ENCODE data around the gene NCK2. TPM values are rescaled to one million over a fixed set of nuclear protein-coding genes. Genes with fewer than 3 reads are reported as not detected.

The NCK2 gene
- total RNA-seq, 4 donors from 2014 or later = 59.8 to 130 (median 96.2) TPM

DNA sequence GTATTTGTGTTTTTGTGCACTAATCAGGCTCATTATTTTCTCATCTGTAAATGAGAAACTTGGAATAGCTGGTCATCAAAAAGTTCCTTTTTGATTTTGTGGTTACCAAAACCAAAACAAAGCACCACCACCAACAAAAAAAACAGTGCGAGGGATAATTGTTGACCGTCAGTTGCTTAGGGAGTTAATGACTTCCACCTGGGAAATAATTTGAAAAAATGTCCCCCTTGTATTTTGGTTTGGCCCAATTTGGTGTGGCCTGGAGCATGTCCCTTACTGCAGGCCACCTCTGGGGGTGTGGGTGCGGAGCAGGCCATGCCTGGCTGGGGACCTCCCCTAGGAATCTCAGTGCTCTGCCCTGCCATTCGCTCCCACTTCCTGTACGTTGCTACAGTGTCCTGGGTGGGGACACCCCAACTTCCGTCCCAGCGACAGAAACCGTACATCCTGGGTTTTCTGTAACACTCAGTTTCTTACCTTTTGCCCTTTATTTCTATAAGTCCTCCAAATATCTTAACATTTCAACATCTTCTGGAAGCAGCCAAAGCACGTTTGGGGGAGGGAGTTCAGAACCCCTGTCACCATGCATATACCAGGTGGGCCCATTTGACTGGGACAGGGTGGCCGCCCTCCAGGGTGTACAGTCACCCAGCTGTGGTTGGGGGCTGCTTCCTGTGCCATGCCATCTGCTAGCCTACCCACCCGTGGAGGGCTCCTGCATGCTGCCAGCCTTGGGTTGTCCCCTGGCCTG lies 31.3 kb downstream of the NCK2 start:
- intact Hi-C loops (cut with DNase I) = no loop called here
- Histone ChIP-seq H3K9me3 (no peaks in the 10 kb centered on the region), H3K4me3 (no peak overlapping the region), H3K4me1 (peaks cover 59 to 94% (median 81%) of the 10 kb centered on the region in 4 donors), H3K27me3 (no peaks in the 10 kb centered on the region), H3K36me3 (peaks cover 0 to 3% (median 0%) of the 10 kb centered on the region in 4 donors), H3K27ac (replicated peaks in 1 of 4) (no peak overlapping the region)
- TF ChIP-seq, protein P1, sequence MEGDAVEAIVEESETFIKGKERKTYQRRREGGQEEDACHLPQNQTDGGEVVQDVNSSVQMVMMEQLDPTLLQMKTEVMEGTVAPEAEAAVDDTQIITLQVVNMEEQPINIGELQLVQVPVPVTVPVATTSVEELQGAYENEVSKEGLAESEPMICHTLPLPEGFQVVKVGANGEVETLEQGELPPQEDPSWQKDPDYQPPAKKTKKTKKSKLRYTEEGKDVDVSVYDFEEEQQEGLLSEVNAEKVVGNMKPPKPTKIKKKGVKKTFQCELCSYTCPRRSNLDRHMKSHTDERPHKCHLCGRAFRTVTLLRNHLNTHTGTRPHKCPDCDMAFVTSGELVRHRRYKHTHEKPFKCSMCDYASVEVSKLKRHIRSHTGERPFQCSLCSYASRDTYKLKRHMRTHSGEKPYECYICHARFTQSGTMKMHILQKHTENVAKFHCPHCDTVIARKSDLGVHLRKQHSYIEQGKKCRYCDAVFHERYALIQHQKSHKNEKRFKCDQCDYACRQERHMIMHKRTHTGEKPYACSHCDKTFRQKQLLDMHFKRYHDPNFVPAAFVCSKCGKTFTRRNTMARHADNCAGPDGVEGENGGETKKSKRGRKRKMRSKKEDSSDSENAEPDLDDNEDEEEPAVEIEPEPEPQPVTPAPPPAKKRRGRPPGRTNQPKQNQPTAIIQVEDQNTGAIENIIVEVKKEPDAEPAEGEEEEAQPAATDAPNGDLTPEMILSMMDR (IDR thresholded peaks at IDR 0.05) = no peak
- TF ChIP-seq POLR2AphosphoS5 (IDR thresholded peaks at IDR 0.05) (no peak), EP300 (IDR thresholded peaks at IDR 0.05) (no peak), POLR2A (IDR thresholded peaks at IDR 0.05; ENCODE audit: low read depth) (no peak)
- WGBS = 73% methylated on average over 10 of the region's 11 CpGs
- DNase-seq (ENCODE audit: extremely low spot score) = no peak

DNA sequence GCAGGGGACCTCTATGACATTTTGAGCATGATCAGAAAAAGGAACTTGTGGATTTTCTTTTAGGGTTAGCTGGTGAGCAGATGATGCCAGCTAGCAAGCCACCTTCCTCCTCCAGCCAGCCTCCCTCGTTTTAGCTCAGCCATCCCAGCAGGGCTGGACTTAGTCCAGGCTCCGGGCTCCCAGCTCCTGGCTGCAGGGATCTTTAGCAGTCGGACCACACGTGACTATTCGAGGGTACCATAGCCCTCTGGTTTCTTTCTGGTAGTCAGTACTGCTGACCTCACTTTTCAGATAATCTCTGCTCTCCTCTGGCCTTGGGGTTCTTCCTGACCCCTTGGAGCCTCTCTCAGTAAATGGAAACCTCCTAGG lies 31.8 kb downstream of the NCK2 start:
- DNase-seq (ENCODE audit: extremely low spot score) = no peak
- TF ChIP-seq POLR2AphosphoS5 (IDR thresholded peaks at IDR 0.05) = no peak
- TF ChIP-seq POLR2A (IDR thresholded peaks at IDR 0.05; ENCODE audit: low read depth) = no peak
- TF ChIP-seq EP300 (IDR thresholded peaks at IDR 0.05) = no peak
- TF ChIP-seq, protein P1 (IDR thresholded peaks at IDR 0.05) = no peak
- Histone ChIP-seq H3K4me3 (no peak overlapping the region), H3K36me3 (peaks cover 0 to 3% (median 0%) of the 10 kb centered on the region in 4 donors), H3K27ac (replicated peaks in 1 of 4) (no peak overlapping the region), H3K4me1 (peaks cover 58 to 95% (median 84%) of the 10 kb centered on the region in 4 donors), H3K9me3 (no peaks in the 10 kb centered on the region), H3K27me3 (no peaks in the 10 kb centered on the region)
- WGBS = 48% methylated on average over 5 of the region's 5 CpGs
- intact Hi-C loops (cut with DNase I) = no loop called here

DNA sequence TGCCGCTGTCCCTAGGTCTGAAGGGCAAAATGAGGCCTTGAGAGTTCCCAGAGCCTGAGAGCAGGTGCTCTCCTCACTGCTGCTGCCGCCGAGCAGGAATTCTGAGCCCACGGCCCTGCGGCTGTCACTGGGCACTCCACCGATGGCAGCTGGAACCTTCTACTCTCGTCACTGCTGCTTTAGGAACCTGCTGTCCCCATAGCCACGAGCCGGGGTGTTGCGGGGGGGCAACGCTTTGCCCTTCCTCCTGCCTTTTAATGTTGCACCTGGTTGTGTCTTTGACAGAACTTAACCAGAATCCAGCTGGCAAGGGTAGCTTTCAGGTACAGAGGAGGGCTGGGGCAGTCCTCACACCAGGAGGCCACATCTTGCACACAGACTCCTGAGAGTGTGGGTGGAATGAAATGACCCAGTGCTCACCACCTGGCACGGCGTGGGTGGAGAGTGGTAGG lies 32.3 kb downstream of the NCK2 start:
- Histone ChIP-seq H3K27ac (replicated peaks in 1 of 4) (no peak overlapping the region), H3K9me3 (no peaks in the 10 kb centered on the region), H3K4me3 (no peak overlapping the region), H3K4me1 (peaks cover 53 to 92% (median 81%) of the 10 kb centered on the region in 4 donors), H3K27me3 (no peaks in the 10 kb centered on the region), H3K36me3 (peaks cover 0 to 3% (median 0%) of the 10 kb centered on the region in 4 donors)
- 89% methylated on average over 13 of the region's 13 CpGs for WGBS
- DNase-seq (ENCODE audit: extremely low spot score) = no peak
- intact Hi-C loops (cut with DNase I) = no loop called here
- TF ChIP-seq, protein P1 (IDR thresholded peaks at IDR 0.05) = no peak
- TF ChIP-seq EP300 (IDR thresholded peaks at IDR 0.05) (no peak), POLR2AphosphoS5 (IDR thresholded peaks at IDR 0.05) (no peak), POLR2A (IDR thresholded peaks at IDR 0.05; ENCODE audit: low read depth) (no peak)

DNA sequence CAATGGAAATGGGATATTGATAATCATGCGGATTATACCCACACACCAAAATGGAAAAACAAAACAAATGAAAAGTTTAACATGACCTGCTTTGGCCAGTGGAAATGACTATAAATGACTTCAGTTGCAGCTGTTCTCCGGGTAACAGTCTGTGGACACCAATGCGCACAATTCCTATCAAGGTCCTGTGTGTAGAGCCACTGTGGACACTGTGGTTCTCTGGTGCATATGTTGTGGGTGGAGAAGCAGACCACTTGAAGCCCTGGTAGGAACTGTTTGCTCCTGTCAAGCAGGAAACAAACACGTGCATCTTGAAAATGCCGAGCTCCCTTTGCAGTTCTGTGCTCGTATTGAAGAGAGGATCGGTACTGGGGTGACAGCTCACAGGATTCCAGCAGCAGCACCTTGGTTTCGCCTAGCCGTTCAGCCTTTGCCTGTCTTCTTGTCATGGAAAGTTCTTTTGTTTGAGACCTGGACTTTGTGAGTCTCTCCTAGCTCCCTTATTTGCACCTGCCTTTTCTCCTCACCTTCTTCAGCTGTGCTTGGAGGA lies 32.9 kb downstream of the NCK2 start:
- DNase-seq (ENCODE audit: extremely low spot score) = no peak
- Histone ChIP-seq H3K9me3 (no peaks in the 10 kb centered on the region), H3K4me1 (peaks cover 49 to 88% (median 80%) of the 10 kb centered on the region in 4 donors), H3K36me3 (peaks cover 0 to 3% (median 0%) of the 10 kb centered on the region in 4 donors), H3K27ac (replicated peaks in 1 of 4) (no peak overlapping the region), H3K27me3 (no peaks in the 10 kb centered on the region), H3K4me3 (no peak overlapping the region)
- 90% methylated on average over 9 of the region's 9 CpGs for WGBS
- TF ChIP-seq, protein P1 (IDR thresholded peaks at IDR 0.05) = no peak
- TF ChIP-seq POLR2AphosphoS5 (IDR thresholded peaks at IDR 0.05) (no peak), POLR2A (IDR thresholded peaks at IDR 0.05; ENCODE audit: low read depth) (no peak), EP300 (IDR thresholded peaks at IDR 0.05) (no peak)
- intact Hi-C loops (cut with DNase I) = no loop called here
